SHP77 (cell line): ENCODE measurements around the gene CAMSAP3.
A peak's percentile ranks its signal among the peaks of the same experiment; 100 is the strongest.

Source experiments
- DNase-seq, 2 experiments: peaks; one replicate each; lab custom pipeline; 2025; lab: John Stamatoyannopoulos, UW

CAMSAP3 gene

GRCh38 chr19:7650148-7650547 is 54.5 kb downstream of the CAMSAP3 start:
- no peak for DNase-seq

DNA sequence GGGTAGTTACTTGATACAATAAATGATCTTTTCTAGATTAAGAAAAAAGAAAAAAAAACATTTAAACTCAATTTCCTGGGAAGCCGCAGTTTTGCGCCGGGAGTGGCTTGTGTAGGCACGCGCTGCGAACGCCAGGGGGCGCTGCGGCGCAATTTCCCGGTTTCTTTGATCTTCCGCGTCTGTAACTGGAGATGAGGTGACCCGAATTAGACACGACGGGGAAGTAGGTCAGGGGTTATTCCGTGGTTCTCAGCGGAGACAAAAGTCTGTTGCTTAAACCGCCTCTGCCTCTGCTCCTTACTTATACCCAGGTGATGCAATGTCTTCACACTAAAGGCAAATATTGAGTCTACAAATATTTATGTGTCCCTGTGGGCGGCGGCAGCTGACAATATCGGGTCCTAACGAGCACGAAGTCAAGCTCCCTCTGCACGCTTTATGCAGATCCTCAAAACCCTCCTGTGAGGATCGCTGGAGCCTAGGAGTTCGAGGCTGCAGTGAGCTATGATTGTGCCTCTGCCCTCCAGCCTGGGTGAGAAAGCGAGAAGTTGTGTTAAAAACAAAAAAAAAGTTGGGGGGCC is 56.5 kb downstream of the CAMSAP3 start:
- DNase-seq: peak; percentile 55 to 63

DNA sequence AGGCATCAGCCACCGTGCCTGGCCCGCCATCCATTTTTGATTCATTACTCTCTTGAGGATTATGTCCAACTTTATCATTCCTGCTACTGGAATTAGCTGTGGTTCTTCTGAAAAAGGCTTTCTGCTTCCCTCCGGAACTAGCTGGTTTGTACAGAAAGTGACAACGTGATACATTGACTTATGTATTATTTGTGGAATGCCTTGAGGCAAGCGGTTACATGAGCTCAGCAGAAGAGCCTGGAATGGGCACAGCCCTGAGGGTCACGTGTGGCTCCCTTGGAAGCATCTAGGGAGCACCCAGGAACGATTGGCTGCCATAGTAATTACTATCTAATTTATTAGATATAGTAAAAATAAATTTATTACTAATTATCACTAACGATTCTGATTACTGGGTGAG is 58.7 kb downstream of the CAMSAP3 start:
- no peak for DNase-seq

GRCh38 chr19:7655581-7655980 is 59.9 kb downstream of the CAMSAP3 start:
- no peak for DNase-seq

DNA sequence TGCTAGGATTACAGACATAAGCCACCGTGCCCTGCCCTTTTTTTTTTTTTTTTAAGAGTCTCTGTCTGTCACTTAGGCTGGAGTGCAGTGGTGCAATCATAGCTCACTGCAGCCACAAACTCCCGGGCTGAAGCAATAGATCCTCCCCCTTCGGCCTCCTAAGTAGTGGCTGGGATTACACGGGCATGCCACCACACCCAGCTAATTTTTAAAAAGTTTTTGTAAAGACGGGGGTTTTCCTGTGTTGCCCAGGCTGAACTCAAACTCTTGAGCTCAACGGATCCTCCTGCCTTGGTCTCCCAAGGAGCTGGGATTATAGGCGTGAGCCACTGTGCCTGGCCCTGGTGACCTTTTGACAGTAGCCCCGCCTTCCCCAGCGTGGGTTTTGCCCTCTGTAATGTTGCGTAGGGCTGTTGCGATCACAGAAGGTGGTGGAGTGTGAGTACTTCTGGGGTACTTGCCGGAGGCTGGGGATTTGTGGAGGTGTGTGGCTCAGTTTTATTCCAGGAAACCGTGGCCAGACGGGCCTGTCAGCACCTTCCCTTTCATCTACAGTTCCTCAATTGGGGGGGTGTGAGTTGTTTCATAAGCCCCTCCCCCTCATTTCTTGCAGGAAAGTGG is 61.6 kb downstream of the CAMSAP3 start:
- no peak for DNase-seq

- no peak for DNase-seq
Observed at GRCh38 chr19:7658219-7658686, 62.6 kb downstream of the CAMSAP3 start.

DNA sequence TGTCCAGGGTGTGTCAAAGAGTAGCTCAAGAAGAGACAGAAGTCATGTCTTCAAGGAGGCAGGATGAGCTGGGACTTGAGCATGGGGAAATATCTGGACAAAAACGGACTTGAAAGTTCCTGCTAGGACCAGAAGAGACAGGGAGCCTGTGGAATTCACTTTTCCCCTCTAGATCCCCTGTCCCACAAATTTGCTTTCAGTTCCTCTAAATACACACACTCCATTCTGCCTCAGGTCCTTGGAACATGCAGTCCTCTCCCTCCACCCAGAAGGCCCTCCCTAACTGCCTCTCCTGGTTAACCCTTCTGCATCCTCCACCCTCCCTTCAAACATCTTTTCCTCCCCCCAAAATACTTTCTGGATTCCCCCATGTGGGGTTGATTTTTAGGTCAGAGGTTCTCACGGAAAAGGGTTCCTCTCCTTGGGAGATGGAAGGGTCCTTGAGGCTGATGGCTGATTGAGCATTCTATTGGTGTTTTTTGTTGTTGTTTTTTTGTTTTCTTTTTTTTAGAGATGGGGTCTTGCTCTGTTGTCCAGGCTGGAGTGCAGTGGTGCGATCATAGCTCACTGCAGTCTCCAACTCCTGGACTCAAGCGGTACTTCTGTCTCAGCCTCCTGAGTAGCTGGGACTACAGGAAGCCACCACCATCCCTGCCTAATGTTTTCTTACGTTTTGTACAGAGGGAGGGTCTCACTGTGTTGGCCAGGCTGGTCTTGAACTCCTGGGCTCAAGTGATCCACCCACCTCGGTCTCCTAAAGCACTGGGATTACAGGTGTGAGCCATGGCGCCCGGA is 66.3 kb downstream of the CAMSAP3 start:
- no peak for DNase-seq

DNA sequence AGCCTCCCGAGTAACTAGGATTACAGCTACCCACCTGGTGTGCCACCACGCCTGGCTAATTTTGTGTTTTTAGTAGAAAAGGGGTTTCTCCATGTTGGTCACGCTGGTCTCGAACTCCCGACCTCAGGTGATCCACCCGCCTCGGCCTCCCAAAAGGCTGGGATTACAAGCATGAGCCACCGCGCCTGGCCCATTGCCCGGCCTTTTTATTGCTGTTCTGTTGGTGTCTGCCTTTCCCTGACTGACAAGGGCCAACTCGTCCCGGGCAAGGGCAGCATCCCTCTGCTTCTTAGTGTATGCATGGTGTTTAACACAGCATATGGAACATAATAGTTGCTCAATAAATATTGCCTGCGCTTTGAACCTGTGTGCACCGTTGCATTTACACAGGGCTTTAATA is 67.0 kb downstream of the CAMSAP3 start:
- no peak for DNase-seq

DNA sequence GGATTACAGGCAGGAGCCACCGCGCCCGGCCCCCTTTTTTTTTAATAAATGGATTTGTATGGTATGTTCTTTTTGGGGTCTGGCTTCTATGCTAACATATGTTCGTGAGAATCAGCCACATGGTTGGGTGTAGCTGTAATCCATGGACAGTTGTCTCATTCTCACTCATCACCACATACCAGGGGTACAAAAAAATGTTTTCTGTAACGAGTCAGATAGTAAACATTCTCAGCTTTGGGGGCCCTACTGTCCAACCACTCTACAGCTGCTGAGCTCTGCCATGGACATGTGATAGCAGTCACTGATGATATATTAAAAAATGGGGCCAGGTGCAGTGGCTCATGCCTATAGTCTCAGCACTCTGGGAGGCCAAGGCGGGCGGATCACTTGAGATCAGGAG is 68.0 kb downstream of the CAMSAP3 start:
- DNase-seq: no peak

DNA sequence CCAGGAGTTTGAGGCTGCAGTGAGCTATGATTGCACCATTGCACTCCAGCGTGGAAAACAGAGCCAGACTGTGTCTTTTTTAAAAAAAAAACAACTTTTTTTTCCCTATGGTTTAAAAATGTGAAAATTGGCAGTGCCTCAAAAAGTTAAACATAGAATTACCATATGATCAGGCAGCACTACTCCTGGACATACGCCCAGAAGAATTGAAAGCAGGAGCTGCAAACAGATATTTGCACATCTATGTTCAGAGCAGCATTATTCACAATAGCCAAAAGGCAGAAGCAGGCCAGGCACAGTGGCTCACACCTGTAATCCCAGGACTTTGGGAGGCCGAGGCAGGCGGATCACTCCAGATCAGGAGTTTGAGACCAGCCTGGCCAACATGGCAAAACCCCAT is 69.4 kb downstream of the CAMSAP3 start:
- no peak for DNase-seq
